Smooth muscle cell (in vitro differentiated cells): ENCODE measurements around the gene IFNA17. TPM values are rescaled to one million over a fixed set of nuclear protein-coding genes. Genes with fewer than 3 reads are reported as not detected.
A peak's percentile ranks its signal among the peaks of the same experiment; 100 is the strongest.
"Not testable (repeated sequence)": the region's sequence is repeated elsewhere in the genome, so short reads cannot be mapped to it uniquely, and the experiment has no call there.

Experiments
- DNase-seq: peaks from one replicate; lab custom pipeline; 2025; ENCODE audit not compliant: unreplicated experiment; lab: John Stamatoyannopoulos, UW
- H2AFZ ChIP-seq: fragments of 200-600 bp; sonication (generic); 2 replicates; pipeline ENCODE4 v1.6.0; 2016; ENCODE audit warnings: antibody characterized with exemption, low read depth, mild to moderate bottlenecking
- H3F3A ChIP-seq: fragments of 200-600 bp; sonication (generic); 2 replicates; pipeline ENCODE4 v1.6.0; 2017; ENCODE audit warnings: antibody characterized with exemption, low read depth
- H3K27ac ChIP-seq: fragments of 200-600 bp; sonication (generic); 2 replicates; pipeline ENCODE4 v1.5.1; 2016; ENCODE audit warnings: low read depth, mild to moderate bottlenecking
- H3K27me3 ChIP-seq: fragments of 200-600 bp; sonication (generic); 2 replicates; pipeline ENCODE4 v1.6.1; 2016; ENCODE audit warnings: low read depth, mild to moderate bottlenecking
- H3K36me3 ChIP-seq: fragments of 200-600 bp; sonication (generic); 2 replicates; pipeline ENCODE4 v1.5.1; 2016; ENCODE audit warnings: low read depth
- H3K4me1 ChIP-seq: fragments of 200-600 bp; sonication (generic); 2 replicates; pipeline ENCODE4 v1.5.1; 2016; ENCODE audit warnings: low read depth
- H3K4me2 ChIP-seq: fragments of 200-600 bp; sonication (generic); 2 replicates; pipeline ENCODE4 v1.6.0; 2016; ENCODE audit warnings: mild to moderate bottlenecking
- H3K4me3 ChIP-seq: fragments of 200-600 bp; sonication (generic); 2 replicates; pipeline ENCODE4 v1.5.1; 2016; ENCODE audit warnings: mild to moderate bottlenecking
- H3K79me2 ChIP-seq: fragments of 200-600 bp; sonication (generic); 2 replicates; pipeline ENCODE4 v1.6.0; 2016; ENCODE audit warnings: low read depth, mild to moderate bottlenecking
- H3K9ac ChIP-seq: fragments of 200-600 bp; sonication (generic); 2 replicates; pipeline ENCODE4 v1.6.0; 2016; ENCODE audit warnings: low read depth
- H3K9me3 ChIP-seq: fragments of 200-600 bp; sonication (generic); replicated peaks from 2 replicates; pipeline ENCODE4 v1.5.1; 2016; ENCODE audit warnings: low read depth
- H4K20me1 ChIP-seq: fragments of 200-600 bp; sonication (generic); 2 replicates; pipeline ENCODE4 v1.6.0; 2016; ENCODE audit warnings: low read depth
- WGBS: methylation state at CpG from one replicate; pipeline ENCODE4 v1.1.7; 2016; ENCODE audit warnings: low lambda C conversion rate; 5-methylcytosine and 5-hydroxymethylcytosine counted together
- polyA plus RNA-seq: library from polyadenylated mRNA; unstranded; fragments of >200 nt; fragmentation: Nextera tagmentation; extraction: Ambion mirVana; gene quantifications from 2 replicates; pipeline ENCODE4 v1.2.1, GENCODE V29; 2016
- total RNA-seq: library from RNA; depleted of rRNA; stranded (reverse); fragments of >200 nt; gene quantifications from 2 replicates; pipeline ENCODE4 v1.2.3, GENCODE V29; 2014
- TF ChIP-seq, protein P1 (sequence below): fragments of 200-600 bp; sonication (generic); IDR thresholded peaks from 2 replicates; pipeline ENCODE4 v1.5.1; 2017; ENCODE audit warnings: borderline replicate concordance, mild to moderate bottlenecking, antibody characterized with exemption; ENCODE audit not compliant: insufficient read depth, poor library complexity, severe bottlenecking

The IFNA17 gene
- total and polyA plus RNA-seq, 2 experiments from 2014 or later: not detected

DNA sequence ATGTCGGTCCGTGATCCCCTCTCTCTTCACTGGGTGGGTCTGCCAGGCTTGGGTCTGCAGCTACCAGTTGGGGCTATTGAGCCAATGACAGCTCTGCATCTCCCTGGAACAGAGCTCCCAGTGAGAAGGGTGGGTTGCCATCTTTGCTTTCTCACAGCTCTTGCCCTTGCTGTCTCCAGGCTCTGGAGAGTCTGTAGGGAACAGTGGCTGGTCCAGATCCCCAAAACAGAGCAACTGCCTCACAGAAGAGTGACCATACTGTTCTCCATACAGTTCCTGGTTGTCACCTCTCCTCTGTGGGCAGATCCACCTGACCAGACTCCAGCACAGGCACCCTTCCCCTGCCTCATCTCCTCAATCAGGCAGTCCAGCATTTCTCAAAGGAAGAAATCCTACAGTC lies 5.2 kb upstream of the IFNA17 start:
- Histone ChIP-seq H3K27ac (no peak overlapping the region), H3K9me3 (no peaks in the 10 kb centered on the region), H3K79me2 (no peaks in the 10 kb centered on the region), H2AFZ (no peak overlapping the region), H3K27me3 (peaks cover 14% of the 10 kb centered on the region), H3K4me2 (no peak overlapping the region), H3K9ac (no peak overlapping the region), H3K4me3 (no peak overlapping the region), H3K36me3 (no peaks in the 10 kb centered on the region), H3K4me1 (no peaks in the 10 kb centered on the region), H4K20me1 (no peaks in the 10 kb centered on the region), H3F3A (no peaks in the 10 kb centered on the region)
- WGBS: 90% methylated on average over 2 of the region's 2 CpGs
- DNase-seq: no peak
- TF ChIP-seq, protein P1, sequence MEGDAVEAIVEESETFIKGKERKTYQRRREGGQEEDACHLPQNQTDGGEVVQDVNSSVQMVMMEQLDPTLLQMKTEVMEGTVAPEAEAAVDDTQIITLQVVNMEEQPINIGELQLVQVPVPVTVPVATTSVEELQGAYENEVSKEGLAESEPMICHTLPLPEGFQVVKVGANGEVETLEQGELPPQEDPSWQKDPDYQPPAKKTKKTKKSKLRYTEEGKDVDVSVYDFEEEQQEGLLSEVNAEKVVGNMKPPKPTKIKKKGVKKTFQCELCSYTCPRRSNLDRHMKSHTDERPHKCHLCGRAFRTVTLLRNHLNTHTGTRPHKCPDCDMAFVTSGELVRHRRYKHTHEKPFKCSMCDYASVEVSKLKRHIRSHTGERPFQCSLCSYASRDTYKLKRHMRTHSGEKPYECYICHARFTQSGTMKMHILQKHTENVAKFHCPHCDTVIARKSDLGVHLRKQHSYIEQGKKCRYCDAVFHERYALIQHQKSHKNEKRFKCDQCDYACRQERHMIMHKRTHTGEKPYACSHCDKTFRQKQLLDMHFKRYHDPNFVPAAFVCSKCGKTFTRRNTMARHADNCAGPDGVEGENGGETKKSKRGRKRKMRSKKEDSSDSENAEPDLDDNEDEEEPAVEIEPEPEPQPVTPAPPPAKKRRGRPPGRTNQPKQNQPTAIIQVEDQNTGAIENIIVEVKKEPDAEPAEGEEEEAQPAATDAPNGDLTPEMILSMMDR: no peak

DNA sequence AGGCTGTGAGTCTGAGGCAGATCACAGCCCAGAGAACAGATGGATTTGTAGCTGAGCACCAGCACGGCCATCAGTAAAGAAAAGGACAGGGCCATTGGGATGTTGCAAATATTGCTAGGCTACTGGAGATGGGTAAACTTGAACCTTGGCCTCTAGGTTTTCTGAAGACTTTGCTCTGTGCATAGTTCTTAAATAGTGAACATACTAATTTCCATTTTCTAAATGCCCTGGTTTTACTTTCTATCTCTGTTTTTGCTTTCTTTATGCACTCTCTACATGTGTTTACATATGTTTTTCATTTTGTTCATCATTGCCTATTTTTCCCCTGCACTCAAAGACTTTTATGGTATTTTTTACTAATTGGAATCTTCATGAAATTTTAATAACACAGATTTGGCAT lies 10.8 kb downstream of the IFNA17 start, which contains the start of gene IFNA16:
Gene IFNA16 (minus strand): TSS at position 101 of the 400 bp plus-strand sequence. CDS start 6 bp downstream, at position 95.
- H3F3A ChIP-seq, DNase-seq, H3K4me1 ChIP-seq, H4K20me1 ChIP-seq, H3K9me3 ChIP-seq, H3K79me2 ChIP-seq, H3K9ac ChIP-seq, H3K4me3 ChIP-seq, H3K27ac ChIP-seq, H3K4me2 ChIP-seq, H3K36me3 ChIP-seq, H2AFZ ChIP-seq: not testable (repeated sequence)
- peaks cover 11% of the 10 kb centered on the region for H3K27me3 ChIP-seq
- WGBS: 100% methylated on average over 1 of the region's 1 CpG

DNA sequence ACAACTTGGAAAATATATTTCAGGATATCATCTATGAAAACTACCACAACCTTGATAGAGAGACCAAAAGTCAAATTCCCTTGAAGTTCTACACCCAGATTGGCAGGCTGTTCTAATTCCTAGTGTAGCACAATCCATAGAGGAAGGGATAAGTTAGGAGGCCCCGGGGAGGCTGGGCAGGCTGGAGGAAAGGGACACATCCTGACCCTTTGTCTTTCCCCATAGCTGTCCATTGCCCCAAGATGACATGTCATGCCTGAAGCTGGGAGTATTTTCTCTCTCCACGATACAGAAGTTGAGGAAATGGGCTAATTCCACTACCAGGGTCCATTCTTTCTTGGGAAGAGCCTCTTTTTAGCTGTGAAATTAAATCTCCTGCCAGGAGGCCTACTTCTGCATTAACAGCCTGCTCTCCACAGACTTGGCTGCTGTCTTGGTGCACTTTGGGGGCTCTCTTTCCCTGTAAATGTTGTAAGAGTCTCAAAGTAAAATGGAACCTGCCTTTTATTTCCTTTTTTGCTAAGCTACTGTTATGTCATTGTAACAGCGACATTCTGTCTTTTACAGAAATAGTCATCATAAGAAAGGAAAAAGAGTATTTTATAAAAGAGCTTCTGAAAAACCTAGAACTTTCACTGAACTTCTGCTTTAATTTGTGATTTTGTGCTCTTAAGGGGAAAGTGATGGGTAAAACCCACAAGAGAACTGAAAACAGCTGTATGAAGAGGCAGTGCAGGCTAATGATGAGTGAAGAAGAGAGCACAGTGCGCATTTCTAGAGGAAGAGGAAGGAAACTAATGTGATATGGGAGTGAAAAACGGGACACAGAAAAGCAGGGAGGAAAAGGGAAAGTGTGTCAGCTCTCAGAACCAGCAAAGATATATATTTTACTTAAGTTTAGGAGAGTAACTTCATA lies 14.4 kb downstream of the IFNA17 start:
- not testable (repeated sequence) for H3K36me3 ChIP-seq, H3F3A ChIP-seq, H3K27me3 ChIP-seq, H3K9me3 ChIP-seq, H2AFZ ChIP-seq, H3K4me1 ChIP-seq, H3K9ac ChIP-seq, H3K27ac ChIP-seq, H3K4me3 ChIP-seq, DNase-seq, H3K79me2 ChIP-seq, H4K20me1 ChIP-seq, H3K4me2 ChIP-seq
- WGBS: 37% methylated on average over 5 of the region's 5 CpGs
- TF ChIP-seq, protein P1: peak; percentile 37

DNA sequence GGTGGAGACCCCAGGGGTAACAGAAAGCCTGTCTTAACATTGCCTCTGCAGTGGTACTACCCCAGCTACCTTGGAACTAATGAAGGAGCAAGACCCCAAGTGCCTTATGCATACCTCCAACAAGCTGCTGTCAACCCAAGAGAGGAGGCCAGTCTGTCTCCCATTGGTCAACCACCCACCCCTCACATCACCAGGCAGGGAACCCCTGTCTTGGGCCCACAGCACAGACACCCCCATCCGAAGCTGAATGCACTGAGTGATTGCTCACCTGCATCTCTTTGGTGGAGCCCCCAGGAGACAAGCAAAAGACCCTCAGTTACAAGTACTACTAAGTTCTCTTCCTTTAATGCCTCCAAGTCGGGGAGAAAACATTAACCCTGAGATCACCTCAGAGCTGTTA lies 15.9 kb downstream of the IFNA17 start:
- H3F3A ChIP-seq, H3K27me3 ChIP-seq, H3K27ac ChIP-seq, H3K79me2 ChIP-seq, H3K9me3 ChIP-seq, H2AFZ ChIP-seq, H3K36me3 ChIP-seq, H3K4me3 ChIP-seq, H3K9ac ChIP-seq, H3K4me1 ChIP-seq, DNase-seq, H3K4me2 ChIP-seq, H4K20me1 ChIP-seq: not testable (repeated sequence)
- WGBS: 74% methylated on average over 2 of the region's 2 CpGs

DNA sequence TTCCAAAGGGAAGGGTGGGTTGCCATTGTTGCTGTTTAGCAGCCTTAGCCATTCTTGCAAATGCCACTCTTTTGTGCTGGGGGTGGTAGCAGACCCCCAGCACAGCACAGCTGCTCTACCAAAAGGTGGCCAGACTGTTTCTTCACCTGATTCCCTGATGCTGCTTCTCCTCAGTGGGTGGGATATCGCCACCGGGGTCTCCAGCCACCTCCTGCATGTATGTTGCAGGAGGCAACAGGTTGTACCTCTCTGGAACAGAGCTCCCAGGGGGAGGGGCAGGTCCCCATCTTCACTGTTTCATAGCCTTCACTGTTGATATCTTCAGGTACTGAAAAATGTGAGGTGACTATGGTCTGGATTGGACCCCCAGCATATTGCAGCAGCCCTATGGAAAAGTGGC lies 17.2 kb downstream of the IFNA17 start:
- H4K20me1 ChIP-seq, H3K36me3 ChIP-seq, H3K79me2 ChIP-seq, DNase-seq, H3K9ac ChIP-seq, H3K4me1 ChIP-seq, H3K9me3 ChIP-seq, H2AFZ ChIP-seq, H3K4me2 ChIP-seq, H3F3A ChIP-seq, H3K27me3 ChIP-seq, H3K4me3 ChIP-seq, H3K27ac ChIP-seq: not testable (repeated sequence)
- 100% methylated on average over 2 of the region's 2 CpGs for WGBS
